ENCODE measurements around the gene DAND5.

Gene DAND5

GRCh38 chr19:13003081-13003480, 33.7 kb downstream of the DAND5 start:
- no peaks in the 10 kb centered on the region for H3K9me3 ChIP-seq (ENCODE audit: severe bottlenecking)
- DNase-seq (ENCODE audit: low spot score), result no peak
- H3K4me1 ChIP-seq (ENCODE audit: insufficient read depth, poor library complexity, severe bottlenecking), result peaks cover 3% of the 10 kb centered on the region
- no peak overlapping the region for H3K27ac ChIP-seq (ENCODE audit: poor library complexity, severe bottlenecking)
- ATAC-seq (ENCODE audit: low read depth), result no peak
- H3K36me3 ChIP-seq (ENCODE audit: low read depth), result peaks cover 3% of the 10 kb centered on the region; the same call in 1 of the 2 replicates
- no peak overlapping the region for H3K4me3 ChIP-seq (ENCODE audit: severe bottlenecking)
- no peak for TF ChIP-seq CTCF (IDR thresholded peaks at IDR 0.05; ENCODE audit: poor library complexity, severe bottlenecking)
- H3K27me3 ChIP-seq (ENCODE audit: insufficient read depth, poor library complexity, severe bottlenecking), result no peaks in the 10 kb centered on the region

GRCh38 chr19:13004273-13004672, 34.9 kb downstream of the DAND5 start:
- ATAC-seq (ENCODE audit: low read depth), result no peak
- Histone ChIP-seq H3K27ac (ENCODE audit: poor library complexity, severe bottlenecking) (no peak overlapping the region), H3K36me3 (ENCODE audit: low read depth) (no peaks in the 10 kb centered on the region), H3K4me3 (ENCODE audit: severe bottlenecking) (no peak overlapping the region), H3K4me1 (ENCODE audit: insufficient read depth, poor library complexity, severe bottlenecking) (peaks cover 3% of the 10 kb centered on the region), H3K27me3 (ENCODE audit: insufficient read depth, poor library complexity, severe bottlenecking) (no peaks in the 10 kb centered on the region), H3K9me3 (ENCODE audit: severe bottlenecking) (no peaks in the 10 kb centered on the region)
- TF ChIP-seq CTCF (IDR thresholded peaks at IDR 0.05; ENCODE audit: poor library complexity, severe bottlenecking), result no peak
- no peak for DNase-seq (ENCODE audit: low spot score)

- ATAC-seq (ENCODE audit: low read depth) (no peak), DNase-seq (ENCODE audit: low spot score) (no peak)
- Histone ChIP-seq H3K36me3 (ENCODE audit: low read depth) (no peaks in the 10 kb centered on the region), H3K4me1 (ENCODE audit: insufficient read depth, poor library complexity, severe bottlenecking) (peaks cover 3% of the 10 kb centered on the region), H3K27me3 (ENCODE audit: insufficient read depth, poor library complexity, severe bottlenecking) (no peaks in the 10 kb centered on the region), H3K4me3 (ENCODE audit: severe bottlenecking) (no peak overlapping the region), H3K27ac (ENCODE audit: poor library complexity, severe bottlenecking) (no peak overlapping the region), H3K9me3 (ENCODE audit: severe bottlenecking) (no peaks in the 10 kb centered on the region)
- no peak for TF ChIP-seq CTCF (IDR thresholded peaks at IDR 0.05; ENCODE audit: poor library complexity, severe bottlenecking)
These were observed 35.9 kb downstream of the DAND5 start for GRCh38 chr19:13005253-13005652.

GRCh38 chr19:13005861-13006370, 36.5 kb downstream of the DAND5 start:
- Histone ChIP-seq H3K4me3 (ENCODE audit: severe bottlenecking) (no peak overlapping the region), H3K9me3 (ENCODE audit: severe bottlenecking) (no peaks in the 10 kb centered on the region), H3K4me1 (ENCODE audit: insufficient read depth, poor library complexity, severe bottlenecking) (peaks cover 3% of the 10 kb centered on the region), H3K36me3 (ENCODE audit: low read depth) (no peaks in the 10 kb centered on the region), H3K27me3 (ENCODE audit: insufficient read depth, poor library complexity, severe bottlenecking) (no peaks in the 10 kb centered on the region), H3K27ac (ENCODE audit: poor library complexity, severe bottlenecking) (no peak overlapping the region)
- no peak for TF ChIP-seq CTCF (IDR thresholded peaks at IDR 0.05; ENCODE audit: poor library complexity, severe bottlenecking)
- no peak for DNase-seq (ENCODE audit: low spot score)
- no peak for ATAC-seq (ENCODE audit: low read depth)

- no peak for TF ChIP-seq CTCF (IDR thresholded peaks at IDR 0.05; ENCODE audit: poor library complexity, severe bottlenecking)
- ATAC-seq (ENCODE audit: low read depth) (no peak), DNase-seq (ENCODE audit: low spot score) (no peak)
- Histone ChIP-seq H3K4me1 (ENCODE audit: insufficient read depth, poor library complexity, severe bottlenecking) (peaks cover 3% of the 10 kb centered on the region), H3K36me3 (ENCODE audit: low read depth) (no peaks in the 10 kb centered on the region), H3K9me3 (ENCODE audit: severe bottlenecking) (no peaks in the 10 kb centered on the region), H3K27ac (ENCODE audit: poor library complexity, severe bottlenecking) (no peak overlapping the region), H3K4me3 (ENCODE audit: severe bottlenecking) (no peak overlapping the region), H3K27me3 (ENCODE audit: insufficient read depth, poor library complexity, severe bottlenecking) (no peaks in the 10 kb centered on the region)
These were observed 37.3 kb downstream of the DAND5 start for GRCh38 chr19:13006431-13007281.
